ENCODE measurements around the gene ZNF808. TPM values are rescaled to one million over a fixed set of nuclear protein-coding genes. Genes with fewer than 3 reads are reported as not detected.

Gene ZNF808
- total and polyA plus RNA-seq, 2 of the 13 experiments (the other 11 are each of a cell fraction or from before 2014, with no cell fraction given) = 3.0 to 7.4 TPM

- TF ChIP-seq, protein P1, sequence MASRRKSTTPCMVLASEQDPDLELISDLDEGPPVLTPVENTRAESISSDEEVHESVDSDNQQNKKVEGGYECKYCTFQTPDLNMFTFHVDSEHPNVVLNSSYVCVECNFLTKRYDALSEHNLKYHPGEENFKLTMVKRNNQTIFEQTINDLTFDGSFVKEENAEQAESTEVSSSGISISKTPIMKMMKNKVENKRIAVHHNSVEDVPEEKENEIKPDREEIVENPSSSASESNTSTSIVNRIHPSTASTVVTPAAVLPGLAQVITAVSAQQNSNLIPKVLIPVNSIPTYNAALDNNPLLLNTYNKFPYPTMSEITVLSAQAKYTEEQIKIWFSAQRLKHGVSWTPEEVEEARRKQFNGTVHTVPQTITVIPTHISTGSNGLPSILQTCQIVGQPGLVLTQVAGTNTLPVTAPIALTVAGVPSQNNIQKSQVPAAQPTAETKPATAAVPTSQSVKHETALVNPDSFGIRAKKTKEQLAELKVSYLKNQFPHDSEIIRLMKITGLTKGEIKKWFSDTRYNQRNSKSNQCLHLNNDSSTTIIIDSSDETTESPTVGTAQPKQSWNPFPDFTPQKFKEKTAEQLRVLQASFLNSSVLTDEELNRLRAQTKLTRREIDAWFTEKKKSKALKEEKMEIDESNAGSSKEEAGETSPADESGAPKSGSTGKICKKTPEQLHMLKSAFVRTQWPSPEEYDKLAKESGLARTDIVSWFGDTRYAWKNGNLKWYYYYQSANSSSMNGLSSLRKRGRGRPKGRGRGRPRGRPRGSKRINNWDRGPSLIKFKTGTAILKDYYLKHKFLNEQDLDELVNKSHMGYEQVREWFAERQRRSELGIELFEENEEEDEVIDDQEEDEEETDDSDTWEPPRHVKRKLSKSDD (CRISPR knock-in tag; IDR thresholded peaks at IDR 0.05; ENCODE audit: low read depth) = no peak
- peak; percentile 80 for TF ChIP-seq POLR2G (IDR thresholded peaks at IDR 0.05; ENCODE audit: low read depth, low read length)
- peak; percentile 10 for TF ChIP-seq HNRNPLL (IDR thresholded peaks at IDR 0.05; ENCODE audit: low read depth, low read length, poor library complexity, severe bottlenecking)
- TF ChIP-seq KDM2A (CRISPR knock-in tag; IDR thresholded peaks at IDR 0.05; ENCODE audit: borderline replicate concordance, low read depth) = peak; percentile 50; the same call in 1 of the 2 replicates
- TF ChIP-seq, protein P2, sequence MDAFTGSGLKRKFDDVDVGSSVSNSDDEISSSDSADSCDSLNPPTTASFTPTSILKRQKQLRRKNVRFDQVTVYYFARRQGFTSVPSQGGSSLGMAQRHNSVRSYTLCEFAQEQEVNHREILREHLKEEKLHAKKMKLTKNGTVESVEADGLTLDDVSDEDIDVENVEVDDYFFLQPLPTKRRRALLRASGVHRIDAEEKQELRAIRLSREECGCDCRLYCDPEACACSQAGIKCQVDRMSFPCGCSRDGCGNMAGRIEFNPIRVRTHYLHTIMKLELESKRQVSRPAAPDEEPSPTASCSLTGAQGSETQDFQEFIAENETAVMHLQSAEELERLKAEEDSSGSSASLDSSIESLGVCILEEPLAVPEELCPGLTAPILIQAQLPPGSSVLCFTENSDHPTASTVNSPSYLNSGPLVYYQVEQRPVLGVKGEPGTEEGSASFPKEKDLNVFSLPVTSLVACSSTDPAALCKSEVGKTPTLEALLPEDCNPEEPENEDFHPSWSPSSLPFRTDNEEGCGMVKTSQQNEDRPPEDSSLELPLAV (CRISPR knock-in tag; conservative IDR thresholded peaks at IDR 0.05; ENCODE audit: low read depth) = no peak
- TF ChIP-seq PRDM10 (CRISPR knock-in tag; IDR thresholded peaks at IDR 0.05; ENCODE audit: low read depth) = no peak
- peak; percentile 68; the same call in 1 of the 2 replicates for TF ChIP-seq ZNF501 (CRISPR knock-in tag; IDR thresholded peaks at IDR 0.05)
- TF ChIP-seq ZNF281 (CRISPR knock-in tag; IDR thresholded peaks at IDR 0.05; ENCODE audit: borderline replicate concordance) = no peak
- TF ChIP-seq, protein P3, sequence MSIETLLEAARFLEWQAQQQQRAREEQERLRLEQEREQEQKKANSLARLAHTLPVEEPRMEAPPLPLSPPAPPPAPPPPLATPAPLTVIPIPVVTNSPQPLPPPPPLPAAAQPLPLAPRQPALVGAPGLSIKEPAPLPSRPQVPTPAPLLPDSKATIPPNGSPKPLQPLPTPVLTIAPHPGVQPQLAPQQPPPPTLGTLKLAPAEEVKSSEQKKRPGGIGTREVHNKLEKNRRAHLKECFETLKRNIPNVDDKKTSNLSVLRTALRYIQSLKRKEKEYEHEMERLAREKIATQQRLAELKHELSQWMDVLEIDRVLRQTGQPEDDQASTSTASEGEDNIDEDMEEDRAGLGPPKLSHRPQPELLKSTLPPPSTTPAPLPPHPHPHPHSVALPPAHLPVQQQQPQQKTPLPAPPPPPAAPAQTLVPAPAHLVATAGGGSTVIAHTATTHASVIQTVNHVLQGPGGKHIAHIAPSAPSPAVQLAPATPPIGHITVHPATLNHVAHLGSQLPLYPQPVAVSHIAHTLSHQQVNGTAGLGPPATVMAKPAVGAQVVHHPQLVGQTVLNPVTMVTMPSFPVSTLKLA (IDR thresholded peaks at IDR 0.05) = no peak
- TF ChIP-seq, protein P4, sequence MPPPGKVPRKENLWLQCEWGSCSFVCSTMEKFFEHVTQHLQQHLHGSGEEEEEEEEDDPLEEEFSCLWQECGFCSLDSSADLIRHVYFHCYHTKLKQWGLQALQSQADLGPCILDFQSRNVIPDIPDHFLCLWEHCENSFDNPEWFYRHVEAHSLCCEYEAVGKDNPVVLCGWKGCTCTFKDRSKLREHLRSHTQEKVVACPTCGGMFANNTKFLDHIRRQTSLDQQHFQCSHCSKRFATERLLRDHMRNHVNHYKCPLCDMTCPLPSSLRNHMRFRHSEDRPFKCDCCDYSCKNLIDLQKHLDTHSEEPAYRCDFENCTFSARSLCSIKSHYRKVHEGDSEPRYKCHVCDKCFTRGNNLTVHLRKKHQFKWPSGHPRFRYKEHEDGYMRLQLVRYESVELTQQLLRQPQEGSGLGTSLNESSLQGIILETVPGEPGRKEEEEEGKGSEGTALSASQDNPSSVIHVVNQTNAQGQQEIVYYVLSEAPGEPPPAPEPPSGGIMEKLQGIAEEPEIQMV (CRISPR knock-in tag; IDR thresholded peaks at IDR 0.05; ENCODE audit: low read depth) = no peak
- TF ChIP-seq SRF (IDR thresholded peaks at IDR 0.05; ENCODE audit: low read depth, low read length) = peak; percentile 59; the same call in 1 of the 2 replicates
- TF ChIP-seq PITX1 (CRISPR knock-in tag; IDR thresholded peaks at IDR 0.05) = no peak
Measured at GRCh38 chr19:52570000-52570861, 42.8 kb downstream of the ZNF808 start, which contains the start of gene ZNF701 (continued).
